Fibroblast of skin of left biceps (primary cell): ENCODE data around the gene MGAT4C.
"Not testable (repeated sequence)": the region's sequence is repeated elsewhere in the genome, so short reads cannot be mapped to it uniquely, and the experiment has no call there.

Source experiments
- DNase-seq, 2 experiments: peaks; one replicate each; pipeline ENCODE4 v3.0.0-alpha.2; 2013; ENCODE audit warnings: low read depth in 2 of 2

MGAT4C gene

DNA sequence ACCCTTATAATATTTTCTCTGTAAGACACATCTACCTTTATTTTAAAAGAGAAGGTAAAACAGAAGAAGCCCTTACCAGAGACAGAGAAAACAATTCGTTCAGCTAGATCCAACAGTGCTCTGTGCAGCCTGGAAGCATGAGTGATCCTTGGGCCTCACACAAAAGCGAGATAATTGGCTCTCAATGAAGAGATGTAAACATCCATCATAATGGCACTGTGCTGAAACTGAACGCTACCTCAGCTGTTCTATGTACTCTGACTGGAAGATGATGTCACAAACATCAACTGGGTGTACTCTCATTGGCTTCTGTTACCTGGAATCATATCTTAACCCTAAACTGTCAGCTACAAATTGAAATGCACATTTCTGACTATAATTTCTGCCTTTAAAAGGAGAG, at the start of gene MGAT4C:
TSS of gene MGAT4C (minus strand) at position 229 of the 400 bp plus-strand sequence.
- DNase-seq: no peak

DNA sequence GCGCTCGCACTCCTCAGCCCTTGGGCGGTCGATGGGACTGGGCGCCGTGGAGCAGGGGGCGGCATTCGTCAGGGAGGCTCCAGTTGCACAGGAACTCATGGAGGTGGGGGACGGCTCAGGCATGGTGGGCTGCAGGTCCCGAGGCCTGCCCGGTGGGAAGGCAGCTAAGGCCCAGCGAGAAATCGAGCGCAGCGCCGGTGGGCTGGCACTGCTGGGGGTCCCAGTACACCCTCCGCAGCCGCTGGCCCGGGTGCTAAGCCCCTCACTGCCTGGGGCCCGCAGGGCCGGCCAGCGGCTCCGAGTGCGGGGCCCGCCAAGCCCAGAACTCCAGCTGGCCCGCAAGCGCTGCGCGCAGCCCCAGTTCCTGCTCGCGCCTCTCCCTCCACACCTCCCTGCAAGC, 40.2 kb upstream of the MGAT4C start:
- not testable (repeated sequence) for DNase-seq

DNA sequence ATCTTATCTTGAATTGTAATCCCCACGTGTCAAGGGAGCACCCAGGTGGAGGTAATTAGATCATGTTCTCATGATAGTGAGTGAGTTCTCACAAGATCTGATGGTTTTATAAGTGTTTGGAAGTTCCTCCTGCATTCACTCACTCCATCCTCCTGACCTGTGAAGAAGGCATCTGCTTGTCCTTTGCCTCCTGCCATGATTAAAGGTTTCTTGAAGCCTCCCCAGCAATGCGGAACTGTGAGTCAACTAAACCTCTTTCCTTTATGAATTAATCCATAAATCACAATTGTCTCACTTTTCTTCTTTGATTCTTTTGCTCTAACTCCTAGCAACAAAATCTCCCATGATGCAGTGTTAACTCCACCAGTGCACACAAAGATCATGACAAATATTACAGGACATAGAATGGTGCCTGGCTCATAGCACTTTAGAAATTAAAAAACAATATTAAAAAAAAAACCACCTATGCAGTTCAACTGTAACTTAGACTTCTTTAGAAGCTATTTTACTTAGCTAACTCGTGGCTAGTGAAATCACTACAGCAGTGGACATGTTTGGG, 37.6 kb upstream of the MGAT4C start:
- DNase-seq: no peak

DNA sequence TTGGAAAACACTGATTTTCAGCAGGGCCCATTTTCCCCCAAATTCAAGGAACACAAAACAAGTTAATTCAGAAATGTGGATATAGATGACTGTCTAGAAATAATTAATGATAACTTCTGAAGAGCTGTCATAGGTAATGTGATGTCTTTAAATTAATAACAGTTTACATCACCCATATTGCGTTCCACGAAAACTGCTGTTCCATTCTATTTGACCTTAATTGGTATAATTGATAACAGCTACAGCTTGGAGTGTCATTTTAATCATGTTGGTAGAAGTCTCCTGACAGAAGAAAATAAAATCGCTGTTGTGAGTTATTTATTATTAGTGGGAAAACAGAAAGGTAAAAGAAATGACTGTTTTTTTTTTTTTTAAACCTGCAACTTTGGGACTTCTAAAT, 36.3 kb upstream of the MGAT4C start:
- DNase-seq: no peak

DNA sequence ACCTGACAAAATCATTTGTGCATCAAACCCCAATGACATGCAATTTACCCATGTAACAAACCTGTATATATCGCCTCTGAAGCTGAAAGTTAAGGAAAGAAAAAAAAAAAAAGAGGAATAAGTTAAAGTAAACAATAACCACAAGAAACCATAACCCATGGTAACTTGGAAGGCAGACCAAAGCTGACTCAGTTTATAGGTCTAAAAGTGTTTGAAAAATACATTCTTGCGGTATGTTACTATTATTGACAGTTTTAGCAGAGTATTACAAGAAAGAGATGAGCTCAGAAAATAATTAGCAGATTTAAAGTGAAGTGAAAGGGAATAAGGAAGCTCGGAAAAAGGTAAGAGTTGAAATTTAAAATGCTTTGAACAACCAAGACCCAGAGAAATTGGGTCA, 34.4 kb upstream of the MGAT4C start:
- DNase-seq: no peak

DNA sequence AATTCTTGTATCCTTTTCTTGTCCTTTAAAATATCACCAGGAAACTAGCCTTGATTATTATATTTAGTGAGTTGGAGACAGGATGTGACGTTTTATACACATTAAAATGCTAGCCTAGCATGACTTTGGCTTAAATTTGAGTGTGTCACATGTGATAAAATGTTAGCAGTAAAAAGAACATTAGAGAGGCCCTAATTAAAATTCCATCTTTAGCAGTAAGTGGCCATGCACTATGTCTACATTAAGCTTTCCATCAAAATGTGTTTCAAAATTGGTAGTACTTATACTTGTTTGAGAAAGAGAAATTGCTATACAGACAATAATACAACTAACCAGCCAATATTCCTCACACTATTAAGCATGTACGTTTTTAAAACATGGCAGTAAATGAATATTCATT, 29.9 kb upstream of the MGAT4C start:
- no peak for DNase-seq

DNA sequence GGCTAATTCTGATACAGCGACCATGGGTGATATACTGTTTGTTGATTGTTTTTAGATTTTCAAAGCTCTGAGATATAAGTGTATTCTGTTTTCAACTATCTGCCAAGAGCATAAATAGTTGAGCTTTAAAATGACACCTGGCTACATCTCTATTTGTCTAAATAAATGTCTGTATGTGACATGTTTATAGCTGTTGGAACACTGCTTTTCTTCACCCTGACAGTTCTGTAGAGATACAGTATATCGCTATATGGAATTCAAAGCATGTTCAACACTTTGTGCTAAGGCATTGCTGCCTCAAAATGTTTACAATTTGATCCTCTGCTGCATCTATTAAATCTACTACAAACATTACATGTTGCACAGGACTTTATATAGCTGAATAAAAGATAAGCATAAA, 27.4 kb upstream of the MGAT4C start:
- no peak for DNase-seq

DNA sequence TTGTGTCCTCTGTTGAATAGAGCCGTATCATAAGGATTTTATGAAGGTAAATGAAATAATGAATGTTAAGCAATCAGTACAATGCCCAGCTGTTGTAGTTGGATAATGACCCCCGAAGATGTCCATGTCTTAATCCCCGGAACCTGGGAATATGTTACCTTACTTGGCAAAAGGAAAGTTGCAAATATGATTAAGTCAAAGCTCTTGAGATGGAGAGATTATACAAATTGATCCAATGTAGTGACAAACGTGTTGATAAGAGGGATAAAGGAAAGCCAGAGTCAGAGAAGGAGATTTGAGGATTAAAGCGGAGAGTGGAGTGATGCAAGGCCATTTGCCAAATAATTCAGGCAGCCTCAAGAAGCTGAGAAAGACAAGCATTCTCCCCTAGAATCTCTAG, 19.2 kb upstream of the MGAT4C start:
- no peak for DNase-seq

DNA sequence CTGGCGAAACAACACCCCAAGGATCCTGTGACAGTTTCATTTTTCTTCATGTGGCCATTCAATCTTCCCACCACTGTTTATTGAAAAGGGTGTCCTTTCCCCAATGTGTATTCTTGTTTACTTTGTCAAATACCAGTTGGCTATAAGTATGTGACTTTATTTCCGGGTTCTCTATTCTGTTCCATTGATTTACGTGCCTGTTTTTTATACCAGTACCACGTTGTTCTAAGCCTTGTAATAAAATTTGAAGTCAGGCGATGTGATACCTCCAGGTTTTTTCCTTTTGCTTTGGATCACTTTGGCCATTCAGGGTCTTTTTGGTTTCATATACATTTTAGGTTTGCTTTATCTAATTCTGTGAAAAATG, 9.1 kb upstream of the MGAT4C start:
- DNase-seq: no peak

DNA sequence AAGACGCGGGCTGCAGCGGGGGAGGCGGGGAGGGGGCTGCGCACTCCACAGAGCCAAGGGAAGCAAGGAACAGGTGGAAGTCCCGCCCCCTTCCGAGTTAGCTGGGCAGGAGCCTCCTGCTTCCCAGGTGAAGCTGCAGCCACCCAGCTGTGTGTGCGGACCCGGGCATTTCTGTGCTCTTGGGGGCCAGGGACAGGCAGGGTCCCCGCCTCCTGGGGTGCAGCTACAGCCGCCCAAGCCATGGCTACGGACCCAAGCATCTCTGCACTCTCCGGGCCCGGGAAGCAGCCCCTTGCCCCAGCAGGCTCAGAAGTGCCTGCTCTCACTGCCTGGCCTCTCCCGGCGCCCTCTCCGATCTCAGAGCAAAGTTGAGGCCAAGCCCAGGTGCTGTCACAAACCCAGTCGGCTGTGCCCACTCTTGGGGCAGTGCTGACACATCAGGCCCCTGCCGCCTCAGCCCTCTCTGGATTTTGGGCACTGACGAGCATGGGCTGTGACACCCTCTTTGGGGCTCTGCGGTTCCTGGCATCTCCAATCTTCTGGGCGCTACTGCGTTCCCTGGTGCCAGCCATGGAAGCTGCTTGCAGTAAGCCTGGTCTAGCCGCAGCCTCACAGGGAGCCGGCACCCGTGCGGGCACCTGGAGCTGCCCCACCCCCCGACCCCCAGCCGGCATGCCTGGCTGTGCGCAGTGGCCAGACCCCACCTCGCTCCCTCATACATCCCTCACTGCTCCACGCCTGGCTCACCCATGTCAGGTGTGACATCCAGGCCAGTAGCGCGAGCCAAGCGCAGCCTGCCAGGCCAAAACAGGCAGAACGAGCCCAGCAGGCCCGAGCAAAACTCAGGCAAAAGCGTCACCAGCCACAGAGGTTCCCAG, 8.5 kb upstream of the MGAT4C start:
- DNase-seq: no peak

DNA sequence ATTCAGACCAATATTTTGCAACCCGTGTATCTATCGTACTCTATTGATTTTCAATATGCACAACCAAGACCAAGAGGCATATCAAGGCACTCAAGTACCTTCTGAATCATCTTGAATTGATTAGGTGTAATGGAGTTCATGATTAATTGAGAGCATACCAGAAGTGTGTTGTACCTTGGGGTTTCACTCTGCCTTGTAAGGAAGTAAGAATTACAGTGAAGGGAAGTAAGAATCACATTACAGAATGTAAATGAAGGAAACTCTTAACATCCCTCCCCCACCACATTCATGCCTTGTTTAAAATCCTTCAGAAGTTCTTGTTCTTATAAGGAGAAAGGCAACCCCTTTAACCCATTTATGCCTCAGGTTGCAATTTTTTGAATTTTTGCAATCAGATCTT, 5.4 kb upstream of the MGAT4C start:
- no peak for DNase-seq

DNA sequence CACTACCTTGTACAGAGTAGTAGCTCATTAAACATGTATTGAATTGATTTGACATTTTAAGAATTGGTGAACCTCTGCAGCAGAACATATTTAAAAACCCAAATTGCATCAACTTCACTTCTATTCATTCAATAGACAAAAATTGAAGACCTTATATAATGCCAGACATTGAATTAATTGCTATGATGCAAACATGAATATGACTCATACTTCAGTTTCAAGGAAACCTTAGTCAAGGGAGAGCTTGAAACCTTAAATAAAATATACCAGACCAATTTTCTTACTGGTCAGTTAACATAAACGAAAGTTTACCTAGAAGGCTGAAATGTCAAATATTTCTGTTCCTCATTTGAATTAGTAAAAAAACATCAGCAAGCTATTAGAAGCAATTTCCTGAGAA, 5.0 kb upstream of the MGAT4C start:
- DNase-seq: no peak

DNA sequence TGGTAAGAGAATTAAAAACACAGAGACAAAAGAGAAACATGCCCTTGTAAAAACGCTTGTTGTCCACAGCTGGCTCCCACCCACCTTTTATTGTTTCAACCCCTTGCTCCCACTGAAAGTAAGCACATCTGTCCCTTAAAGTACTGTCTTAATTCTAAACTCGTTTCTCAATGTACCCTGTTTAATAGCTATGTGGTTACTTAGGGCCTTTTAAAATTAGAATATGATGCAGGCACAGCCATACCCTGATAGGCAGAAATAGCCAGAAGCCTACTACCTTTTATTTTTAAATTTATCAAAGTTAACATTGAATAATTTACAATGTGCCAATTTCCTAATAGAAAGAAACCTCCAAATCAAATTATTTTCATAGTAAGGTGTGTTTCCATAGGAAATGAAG, 4.0 kb upstream of the MGAT4C start:
- DNase-seq: no peak

DNA sequence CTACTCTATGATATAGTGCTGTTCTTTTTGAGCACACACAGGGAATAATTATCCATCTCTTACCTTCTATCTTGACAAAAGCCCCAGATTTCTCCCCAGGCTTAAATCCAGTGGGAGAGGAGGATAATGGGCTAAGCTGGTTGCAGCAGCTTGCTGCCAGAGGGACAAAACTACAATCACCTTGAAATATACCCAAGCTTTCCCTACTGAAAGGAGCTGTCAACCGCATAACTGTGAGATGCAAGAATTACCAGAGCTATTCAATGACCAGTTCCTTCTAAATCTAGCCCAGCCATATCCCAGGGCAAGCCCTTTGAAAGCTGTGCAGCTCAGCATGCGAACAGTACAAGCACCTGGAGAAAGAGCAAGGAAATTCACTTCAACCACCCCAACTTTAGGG, 943 bp upstream of the MGAT4C start:
- no peak for DNase-seq

DNA sequence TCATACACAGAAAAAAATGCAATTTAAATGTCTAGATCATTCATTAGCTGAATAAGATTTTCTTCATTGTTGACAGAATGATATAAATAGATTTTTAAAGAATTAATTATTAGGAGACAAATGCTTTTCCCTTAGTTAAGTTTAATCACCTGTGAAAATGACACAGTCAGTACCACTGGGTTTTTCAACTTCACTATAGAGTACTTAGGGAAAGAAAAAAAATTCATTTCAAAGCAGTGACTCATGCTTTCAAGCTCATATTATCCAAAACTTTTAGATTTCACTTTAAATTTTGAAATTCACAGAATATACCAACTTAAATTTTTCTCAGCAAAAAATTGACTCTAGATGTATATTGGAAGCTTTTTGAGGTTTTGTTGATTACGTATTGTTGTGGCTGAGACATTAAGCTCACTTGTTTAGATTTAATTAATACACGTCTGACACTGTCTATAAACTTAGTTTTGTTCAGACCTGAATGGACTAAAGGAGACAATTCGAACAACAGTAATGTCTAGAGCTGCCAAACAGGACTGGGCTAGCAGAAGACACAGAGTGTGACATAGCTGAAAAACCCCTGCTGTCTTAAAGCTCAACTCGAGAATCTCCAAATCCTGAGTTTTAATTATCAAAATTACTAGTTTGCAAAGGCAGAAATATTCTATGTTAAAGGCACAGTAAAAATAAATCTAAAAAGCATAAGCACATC, 1.6 kb downstream of the MGAT4C start:
- DNase-seq: no peak

DNA sequence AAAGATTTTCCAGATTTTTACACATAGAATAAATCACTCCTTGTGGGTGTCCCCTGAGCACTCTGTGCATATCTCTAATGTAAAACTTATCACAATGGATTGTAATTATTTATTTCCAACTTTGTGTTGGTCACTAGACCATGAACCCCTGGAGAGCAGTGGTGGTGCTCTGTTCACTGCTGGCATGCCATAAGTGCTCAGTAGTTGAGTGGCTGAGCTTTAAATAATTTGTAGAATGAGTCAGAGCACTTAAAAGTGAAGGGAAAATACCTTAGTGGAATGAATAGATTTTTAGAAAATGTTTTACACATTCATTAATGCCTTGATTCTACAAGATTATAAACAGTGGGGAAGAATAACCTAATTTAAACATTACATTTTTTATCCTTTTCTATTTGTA, 6.3 kb downstream of the MGAT4C start:
- DNase-seq: peak; percentile 10 to 22

DNA sequence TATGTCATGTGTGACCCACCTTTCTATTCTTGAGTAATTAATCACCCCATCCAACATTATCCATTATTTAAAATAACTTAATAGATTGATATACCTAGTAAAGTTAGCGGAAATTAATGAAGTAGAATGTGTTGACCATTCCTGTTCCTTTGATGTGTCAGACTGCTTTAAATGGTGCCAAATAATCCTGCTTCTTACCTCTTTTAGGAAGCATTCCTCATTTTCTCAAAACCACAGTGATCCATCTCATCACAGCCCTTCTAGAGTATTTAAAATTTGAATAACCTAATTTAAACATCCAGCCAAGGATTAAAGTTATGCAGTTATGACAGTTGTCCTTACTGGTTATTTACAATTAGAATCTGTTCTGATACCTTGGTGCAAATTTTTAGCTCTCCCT, 6.9 kb downstream of the MGAT4C start:
- DNase-seq: no peak

DNA sequence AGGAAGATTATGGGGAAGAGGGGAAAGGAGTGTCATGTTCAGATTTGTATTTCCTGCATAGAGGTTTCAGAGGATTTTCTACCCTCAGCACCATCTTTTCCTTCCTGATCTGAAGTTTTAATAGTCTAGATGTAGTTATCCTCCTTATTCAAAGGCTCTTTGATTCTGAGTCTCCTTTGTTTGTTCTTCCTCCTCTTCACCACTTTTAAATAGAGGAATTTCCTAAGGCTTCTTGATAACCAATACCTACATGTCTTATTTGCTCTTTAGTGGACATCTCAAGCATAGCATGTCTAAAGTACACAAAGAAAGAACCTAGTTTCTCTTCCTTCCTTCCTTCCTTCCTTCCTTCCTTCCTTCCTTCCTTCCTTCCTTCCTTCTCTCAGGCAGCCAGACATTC, 8.3 kb downstream of the MGAT4C start:
- DNase-seq: no peak

DNA sequence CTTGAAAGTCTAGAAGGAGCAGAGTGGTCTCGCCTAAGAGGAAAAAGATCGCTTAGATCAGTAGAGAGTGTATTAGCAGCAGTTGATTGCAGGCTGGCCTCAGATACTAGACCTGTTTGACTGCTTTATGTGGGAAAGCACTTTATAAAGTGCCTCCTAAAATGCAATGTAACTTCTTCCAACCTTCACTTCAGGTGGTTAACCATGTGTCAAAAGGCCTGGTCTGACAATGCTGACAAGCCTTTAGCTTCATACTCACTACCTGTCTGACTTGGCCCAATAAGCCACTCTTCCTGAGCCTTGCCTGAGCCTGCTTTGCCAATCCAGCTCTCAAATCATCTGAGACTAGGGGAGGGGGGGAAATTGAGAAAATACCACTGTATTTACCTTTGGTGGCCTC, 14.6 kb downstream of the MGAT4C start:
- DNase-seq: no peak

DNA sequence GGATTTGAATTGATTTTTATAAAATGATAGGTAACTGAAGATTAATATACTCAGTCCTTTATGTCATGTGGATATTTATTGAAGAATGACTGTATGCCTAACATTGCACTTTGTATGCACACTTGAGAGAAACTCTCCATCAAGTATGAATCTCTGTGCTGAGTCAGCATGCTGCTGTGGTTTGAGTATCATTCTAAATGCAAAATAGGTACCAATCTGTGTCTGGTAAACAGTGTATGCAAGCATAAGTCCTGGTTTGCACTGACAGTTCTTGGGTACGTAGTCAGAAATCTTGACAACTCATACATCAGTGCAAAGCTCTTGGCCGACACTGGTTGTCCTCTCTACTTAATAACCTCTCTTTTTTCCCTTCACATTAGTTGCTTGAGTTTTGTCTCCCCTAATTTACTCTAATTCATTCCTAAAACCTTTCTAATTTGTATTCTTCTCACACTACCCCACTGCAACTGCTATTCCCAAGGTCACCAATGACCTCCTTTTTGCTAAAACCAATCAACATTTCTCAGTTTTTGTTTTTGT, 21.8 kb downstream of the MGAT4C start:
- DNase-seq: no peak

DNA sequence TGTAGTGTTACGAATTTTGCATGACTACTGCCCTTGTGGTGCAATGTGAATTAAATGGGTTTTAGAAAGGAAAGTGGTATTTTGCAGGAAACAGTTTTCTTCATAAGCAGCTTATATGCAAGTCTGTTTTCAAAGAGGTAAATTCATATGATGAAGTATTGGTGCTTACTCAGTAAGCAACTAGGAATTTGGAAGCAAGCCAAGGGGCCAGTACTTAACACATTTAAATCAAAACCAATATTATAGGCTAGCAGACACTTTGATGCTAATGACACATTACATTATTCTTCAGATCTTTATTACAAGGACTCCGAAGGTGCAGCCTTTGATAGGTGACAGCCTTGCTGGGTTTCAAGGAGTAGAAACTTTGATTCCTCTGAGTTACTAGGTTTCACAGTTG, 23.1 kb downstream of the MGAT4C start:
- no peak for DNase-seq

DNA sequence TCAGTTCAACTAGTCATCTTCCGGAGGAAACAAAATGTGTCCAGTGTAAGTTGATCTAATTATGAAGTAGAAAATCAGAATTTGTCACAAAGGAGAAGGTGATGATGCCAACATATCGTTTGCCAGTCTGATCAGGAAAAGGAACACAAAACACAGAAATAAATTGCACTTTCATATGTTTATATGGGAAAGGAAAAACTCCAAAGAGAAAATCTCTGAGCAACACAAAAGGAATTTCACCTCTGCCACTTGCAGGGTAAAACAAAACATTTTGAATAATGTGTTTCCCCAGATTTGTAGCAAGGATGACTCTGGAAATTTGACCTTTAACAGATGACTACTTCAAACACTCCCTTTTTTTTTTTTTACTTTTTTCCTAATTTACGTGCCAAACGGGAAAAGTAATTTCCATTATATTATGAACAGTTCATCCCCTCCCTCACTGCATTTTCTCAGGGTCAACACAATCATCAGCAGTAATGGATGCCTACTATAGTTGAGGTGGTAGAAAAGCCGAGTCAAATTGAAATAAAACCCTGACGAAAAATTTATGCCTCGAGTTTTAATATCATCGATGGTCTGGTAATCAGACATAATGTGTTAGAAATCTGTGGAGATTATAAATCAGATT, 25.6 kb downstream of the MGAT4C start:
- no peak for DNase-seq
